HG03066 (cell line): ENCODE data around the gene SYNGR4.

Source experiments
- ATAC-seq: cut with Tn5 transposase; IDR thresholded peaks from one replicate; pipeline ENCODE4 v1.9.1; 2021; ENCODE audit warnings: low read depth; ENCODE audit not compliant: unreplicated experiment

Gene SYNGR4

DNA sequence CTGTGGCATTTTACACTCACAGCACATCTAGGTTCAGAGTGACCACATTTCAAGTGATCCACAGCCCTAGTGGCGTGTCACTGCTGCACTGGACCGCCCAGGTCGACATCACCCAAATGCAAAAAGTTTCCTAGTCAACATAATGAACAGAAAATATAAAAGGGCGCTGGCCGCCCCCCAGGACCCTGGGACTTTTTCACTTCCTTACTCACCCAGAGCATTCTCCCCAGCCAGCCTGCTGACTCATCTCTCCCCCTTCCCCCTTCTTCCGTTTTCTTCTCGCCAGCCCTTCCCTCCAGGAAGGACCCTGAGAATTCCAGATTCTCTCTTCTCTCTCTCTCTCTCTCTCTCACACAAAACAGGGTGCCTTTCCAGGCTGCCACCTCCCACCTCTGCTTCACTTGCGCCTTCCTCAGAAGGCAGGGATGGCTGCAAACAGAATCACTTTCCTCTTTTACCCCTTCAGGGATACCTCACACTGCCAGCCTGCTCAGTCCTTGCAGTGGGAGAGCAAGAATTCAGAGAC, 60.6 kb downstream of the SYNGR4 start:
- ATAC-seq = no peak
